Measurements from ENCODE around the gene TELO2. TPM values are rescaled to one million over a fixed set of nuclear protein-coding genes. Genes with fewer than 3 reads are reported as not detected.

Gene TELO2
- total RNA-seq, 2 experiments from 2014 or later = 29.7 to 30.8 TPM

DNA sequence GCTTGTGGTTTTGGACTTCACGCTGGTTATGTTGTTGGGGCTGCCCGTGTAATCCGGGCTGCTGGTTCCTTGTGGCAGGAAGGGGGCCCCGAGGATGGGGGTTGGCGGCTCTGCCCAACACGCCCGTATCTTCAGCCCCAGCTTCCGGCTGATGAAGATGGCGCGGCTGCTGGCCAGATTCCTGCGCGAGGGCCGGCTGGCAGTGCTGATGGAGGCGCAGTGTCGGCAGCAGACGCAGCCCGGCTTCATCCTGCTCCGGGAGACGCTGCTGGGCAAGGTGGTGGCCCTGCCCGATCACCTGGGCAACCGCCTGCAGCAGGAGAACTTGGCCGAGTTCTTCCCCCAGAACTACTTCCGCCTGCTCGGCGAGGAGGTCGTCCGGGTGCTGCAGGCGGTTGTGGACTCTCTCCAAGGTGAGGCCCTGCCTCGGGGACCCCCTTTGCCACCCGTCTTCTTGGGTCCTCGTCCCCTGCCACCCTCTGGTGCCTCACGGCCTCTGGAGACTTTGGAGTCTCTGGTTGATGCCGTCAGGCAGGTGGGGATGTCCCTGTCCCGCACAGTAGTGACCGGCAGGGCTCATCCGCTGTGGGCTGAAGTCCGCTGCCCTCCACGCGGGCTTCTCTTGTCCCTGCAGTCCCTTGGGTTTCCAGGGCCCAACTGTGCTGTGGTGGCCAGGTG, 2.2 kb downstream of the TELO2 start:
- Histone ChIP-seq H3K27ac (ENCODE audit: low read depth in 1 of 2, low read length in 2 of 2) (no peak overlapping the region), H3K9me3 (ENCODE audit: control insufficient read depth in 1 of 2, insufficient read depth in 1 of 2, low read length in 2 of 2) (no peaks in the 10 kb centered on the region), H3K4me1 (ENCODE audit: insufficient read depth, low read length) (peaks cover 27% of the 10 kb centered on the region), H3K27me3 (ENCODE audit: control insufficient read depth in 1 of 2, insufficient read depth in 2 of 2, low read length in 2 of 2) (no peaks in the 10 kb centered on the region), H3K36me3 (ENCODE audit: insufficient read depth, low read length) (peaks cover 35% of the 10 kb centered on the region), H3K4me3 (ENCODE audit: low read length) (no peak overlapping the region)
- Mint-ChIP-seq H3K27ac (no peak overlapping the region), H3K4me3 (peak overlapping the region; percentile 65), H3K36me3 (ENCODE audit: low read depth) (peaks cover 18% of the 10 kb centered on the region), H3K4me1 (ENCODE audit: low read depth) (peaks cover 10% of the 10 kb centered on the region), H3K9me3 (no peaks in the 10 kb centered on the region), H3K27me3 (no peaks in the 10 kb centered on the region)
- ChIA-PET CTCF (no interaction called here), POLR2A (no interaction called here)
- intact Hi-C loops (cut with DNase I, micrococcal nuclease) = no loop called here
- ATAC-seq (ENCODE audit: poor library complexity) (no peak), DNase-seq (no peak)
- no peak for TF ChIP-seq CTCF (IDR thresholded peaks at IDR 0.05)

DNA sequence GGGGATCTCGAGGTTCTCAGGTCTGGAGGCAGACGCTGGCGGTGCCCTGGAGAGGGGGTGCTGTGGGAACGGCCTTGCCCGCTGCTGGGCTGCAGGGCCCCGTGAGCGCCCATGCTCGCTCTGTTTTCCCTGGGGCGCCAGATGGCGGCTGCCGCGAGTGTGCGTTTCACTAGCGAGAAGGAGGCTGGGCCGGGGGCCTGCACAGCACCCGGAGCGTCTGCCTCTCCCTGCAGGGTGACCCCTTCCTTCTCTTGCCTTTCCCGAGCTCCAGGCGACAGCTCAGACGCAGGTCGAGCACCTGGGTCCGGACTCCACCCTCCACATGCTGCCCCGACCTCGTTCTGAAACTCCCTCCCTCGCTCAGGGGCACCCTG, 2.7 kb downstream of the TELO2 start:
- POLR2A ChIA-PET = no interaction called here
- H3K9me3 ChIP-seq (ENCODE audit: control insufficient read depth in 1 of 2, insufficient read depth in 1 of 2, low read length in 2 of 2) = no peaks in the 10 kb centered on the region
- CTCF ChIA-PET = no interaction called here
- H3K27ac ChIP-seq (ENCODE audit: low read depth in 1 of 2, low read length in 2 of 2) = no peak overlapping the region
- H3K9me3 Mint-ChIP-seq = no peaks in the 10 kb centered on the region
- H3K36me3 Mint-ChIP-seq (ENCODE audit: low read depth) = peaks cover 18% of the 10 kb centered on the region
- TF ChIP-seq CTCF (IDR thresholded peaks at IDR 0.05) = no peak
- H3K4me3 Mint-ChIP-seq = no peak overlapping the region
- peaks cover 40% of the 10 kb centered on the region for H3K36me3 ChIP-seq (ENCODE audit: insufficient read depth, low read length)
- intact Hi-C loops (cut with DNase I, micrococcal nuclease) = no loop called here
- ATAC-seq (ENCODE audit: poor library complexity) (no peak), DNase-seq (no peak)
- no peak overlapping the region for H3K27ac Mint-ChIP-seq
- H3K27me3 Mint-ChIP-seq = no peaks in the 10 kb centered on the region
- no peak overlapping the region for H3K4me3 ChIP-seq (ENCODE audit: low read length)
- H3K4me1 ChIP-seq (ENCODE audit: insufficient read depth, low read length) = peaks cover 27% of the 10 kb centered on the region
- H3K27me3 ChIP-seq (ENCODE audit: control insufficient read depth in 1 of 2, insufficient read depth in 2 of 2, low read length in 2 of 2) = no peaks in the 10 kb centered on the region
- H3K4me1 Mint-ChIP-seq (ENCODE audit: low read depth) = peaks cover 10% of the 10 kb centered on the region

GRCh38 chr16:1496464-1496863, 3.3 kb downstream of the TELO2 start:
- DNase-seq (no peak), ATAC-seq (ENCODE audit: poor library complexity) (no peak)
- Mint-ChIP-seq H3K9me3 (no peaks in the 10 kb centered on the region), H3K27ac (no peak overlapping the region), H3K36me3 (ENCODE audit: low read depth) (peaks cover 18% of the 10 kb centered on the region), H3K4me1 (ENCODE audit: low read depth) (peaks cover 10% of the 10 kb centered on the region), H3K27me3 (no peaks in the 10 kb centered on the region), H3K4me3 (peak overlapping the region; percentile 45)
- ChIA-PET CTCF (no interaction called here), POLR2A (no interaction called here)
- no peak overlapping the region for H3K27ac ChIP-seq (ENCODE audit: low read depth in 1 of 2, low read length in 2 of 2)
- no peak for TF ChIP-seq CTCF (IDR thresholded peaks at IDR 0.05)
- H3K4me3 ChIP-seq (ENCODE audit: low read length) = no peak overlapping the region
- H3K4me1 ChIP-seq (ENCODE audit: insufficient read depth, low read length) = peaks cover 27% of the 10 kb centered on the region
- intact Hi-C loops (cut with DNase I, micrococcal nuclease) = no loop called here
- no peaks in the 10 kb centered on the region for H3K27me3 ChIP-seq (ENCODE audit: control insufficient read depth in 1 of 2, insufficient read depth in 2 of 2, low read length in 2 of 2)
- no peaks in the 10 kb centered on the region for H3K9me3 ChIP-seq (ENCODE audit: control insufficient read depth in 1 of 2, insufficient read depth in 1 of 2, low read length in 2 of 2)
- H3K36me3 ChIP-seq (ENCODE audit: insufficient read depth, low read length) = peaks cover 45% of the 10 kb centered on the region
